ENCODE measurements around the gene OR5L1.

Gene OR5L1

DNA sequence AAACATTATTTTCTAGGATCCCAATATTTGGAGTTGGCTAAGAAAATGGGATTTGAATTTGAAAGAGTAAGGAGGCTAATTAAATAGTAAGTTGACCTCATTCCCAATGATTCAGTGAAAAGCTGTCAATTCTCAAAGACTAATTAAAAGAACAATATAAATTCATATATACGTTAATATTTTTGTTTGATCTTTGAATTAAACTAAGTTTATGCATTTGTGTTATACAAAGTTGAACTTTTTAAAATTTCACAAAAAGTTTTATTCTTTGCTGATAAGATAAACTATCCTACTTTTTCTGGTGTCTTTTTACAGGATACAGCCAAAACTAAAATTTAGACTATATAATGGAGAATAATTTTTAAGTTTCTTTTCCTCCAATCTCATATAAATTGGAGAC, at the start of gene OR5L1:
OR5L1 (plus strand) TSS at position 301 of the 400 bp plus-strand sequence. CDS start 100 bp downstream, outside the sequence.
- in situ Hi-C loops (cut with MboI; ENCODE audit: low sequenced_read_pairs) = no loop called here

DNA sequence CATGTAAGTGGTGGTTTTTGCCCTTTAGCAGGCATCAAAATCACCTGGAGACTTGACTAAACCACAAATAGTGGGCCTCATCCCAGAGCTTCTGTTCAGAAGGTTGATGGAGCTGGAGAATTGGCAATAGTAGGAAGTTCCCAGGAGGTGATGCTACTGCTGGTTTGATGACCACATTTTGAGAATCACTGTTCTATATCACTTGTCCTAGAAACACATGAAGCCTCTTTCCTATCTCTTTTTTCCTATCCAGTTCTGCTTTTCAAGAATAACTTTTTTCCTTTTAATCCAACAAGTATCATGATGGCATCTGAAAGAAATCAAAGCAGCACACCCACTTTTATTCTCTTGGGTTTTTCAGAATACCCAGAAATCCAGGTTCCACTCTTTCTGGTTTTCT, 38.0 kb upstream of the OR5L1 start, which contains the start of gene OR5D13:
OR5D13 (plus strand) TSS at position 301 of the 400 bp plus-strand sequence; CDS start at position 301, 0 bp downstream.
- in situ Hi-C loops (cut with MboI; ENCODE audit: low sequenced_read_pairs) = no loop called here

DNA sequence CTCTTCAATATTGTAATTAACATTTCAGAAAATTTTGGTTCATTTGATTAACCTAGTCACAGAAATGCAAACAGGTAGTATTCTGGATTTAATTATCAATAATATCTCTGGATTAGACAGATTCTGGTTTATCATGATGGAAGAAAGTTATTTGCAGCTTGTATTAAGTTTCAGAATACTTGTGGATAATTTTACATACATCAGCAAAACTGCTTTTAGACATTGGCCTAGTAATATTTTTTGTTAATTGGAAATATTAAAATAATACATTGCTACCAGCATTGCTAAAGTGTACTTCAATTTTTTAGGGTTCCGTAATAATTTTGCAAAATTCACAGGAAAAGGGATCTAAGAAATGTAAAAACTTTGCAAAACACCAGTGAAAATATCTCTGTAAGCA, 19.6 kb upstream of the OR5L1 start:
- in situ Hi-C loops (cut with MboI; ENCODE audit: low sequenced_read_pairs) = no loop called here

DNA sequence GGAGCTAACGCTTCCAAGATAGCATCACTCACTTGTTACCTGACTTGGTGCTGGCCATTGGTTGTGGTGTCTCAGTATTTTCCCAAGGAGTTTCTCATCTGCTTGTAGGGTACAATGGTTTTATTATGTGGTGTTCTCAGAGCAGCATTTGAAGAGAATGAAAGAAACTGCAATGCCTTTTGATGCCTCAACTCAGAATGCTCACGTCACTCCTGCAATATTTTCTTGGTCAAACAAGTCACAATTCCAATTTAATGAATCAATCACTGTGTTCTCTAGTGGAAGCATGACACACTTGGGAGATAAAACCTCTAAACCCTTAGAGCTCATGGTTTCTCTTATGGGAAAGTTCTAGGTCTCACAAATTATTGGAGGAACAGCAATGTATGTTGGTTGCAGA, 17.8 kb upstream of the OR5L1 start:
- in situ Hi-C loops (cut with MboI; ENCODE audit: low sequenced_read_pairs) = no loop called here

- in situ Hi-C loops (cut with MboI; ENCODE audit: low sequenced_read_pairs) = no loop called here
Observed at GRCh38 chr11:55795256-55795655, 15.9 kb upstream of the OR5L1 start, which contains the start of gene OR5D14. TSS of gene OR5D14 (plus strand) at chr11:55795556. CDS start at chr11:55795556, 0 bp downstream.

GRCh38 chr11:55806248-55806647, 4.9 kb upstream of the OR5L1 start:
- in situ Hi-C loops (cut with MboI; ENCODE audit: low sequenced_read_pairs) = no loop called here

DNA sequence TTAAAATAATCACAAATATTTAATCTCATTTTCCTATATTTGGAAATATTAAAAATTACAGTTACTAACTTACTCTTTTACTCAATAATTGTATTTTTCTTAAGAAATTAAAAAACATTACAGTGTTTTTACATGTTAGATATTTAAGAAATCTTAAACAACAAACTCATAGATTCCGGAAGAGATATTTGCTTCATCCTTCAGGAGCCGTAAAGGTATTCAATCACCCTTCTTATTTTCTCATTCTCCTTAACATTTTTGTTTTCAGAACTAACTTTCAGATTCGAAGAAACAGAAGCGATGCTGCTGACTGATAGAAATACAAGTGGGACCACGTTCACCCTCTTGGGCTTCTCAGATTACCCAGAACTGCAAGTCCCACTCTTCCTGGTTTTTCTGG, 8.2 kb downstream of the OR5L1 start, which contains the start of gene OR5D18:
OR5D18 (plus strand) TSS at position 301 of the 400 bp plus-strand sequence; CDS start at position 301, 0 bp downstream.
- in situ Hi-C loops (cut with MboI; ENCODE audit: low sequenced_read_pairs) = no loop called here

GRCh38 chr11:55826919-55827318, 15.8 kb downstream of the OR5L1 start, which contains the start of gene OR5L2:
TSS of gene OR5L2 (plus strand) at chr11:55827219. CDS start at chr11:55827219, 0 bp downstream.
- in situ Hi-C loops (cut with MboI; ENCODE audit: low sequenced_read_pairs) = no loop called here

DNA sequence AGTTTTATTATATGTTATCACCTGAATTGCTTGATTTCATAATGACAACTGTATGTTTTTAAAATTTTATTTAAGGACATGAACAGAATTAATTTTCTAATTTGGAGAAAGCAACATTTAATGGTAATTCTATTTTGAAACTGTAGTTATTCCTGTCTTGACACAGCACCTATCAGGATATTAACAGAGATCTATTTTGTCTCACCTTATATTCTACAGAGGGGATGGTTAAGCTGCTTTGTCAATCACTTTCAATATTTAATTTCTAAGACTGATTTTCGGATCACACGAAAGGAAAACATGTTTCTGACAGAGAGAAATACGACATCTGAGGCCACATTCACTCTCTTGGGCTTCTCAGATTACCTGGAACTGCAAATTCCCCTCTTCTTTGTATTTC, 27.3 kb downstream of the OR5L1 start, which contains the start of gene OR5D16:
OR5D16 (plus strand) TSS at position 301 of the 400 bp plus-strand sequence; CDS start at position 301, 0 bp downstream.
- in situ Hi-C loops (cut with MboI; ENCODE audit: low sequenced_read_pairs) = no loop called here

GRCh38 chr11:55847453-55847852, 36.3 kb downstream of the OR5L1 start:
- in situ Hi-C loops (cut with MboI; ENCODE audit: low sequenced_read_pairs) = no loop called here

DNA sequence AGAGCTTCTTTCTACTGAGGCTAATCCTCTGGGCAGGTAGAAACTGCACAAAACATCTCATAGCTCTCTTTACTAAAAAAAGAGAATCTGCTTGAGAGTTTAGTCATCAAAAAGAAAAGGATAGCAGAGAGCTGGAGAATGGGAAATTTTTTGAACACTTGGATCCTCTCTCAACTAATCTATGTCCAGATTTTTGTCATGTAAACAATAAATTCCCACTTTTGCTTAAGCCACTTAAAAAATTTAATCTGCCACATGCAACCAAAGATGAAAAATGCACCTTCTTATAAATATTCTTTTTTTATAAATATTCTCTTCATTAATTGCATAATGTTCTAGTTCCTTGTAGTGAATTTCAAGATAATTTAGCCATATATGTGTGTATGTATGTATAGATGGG, 37.9 kb downstream of the OR5L1 start:
- in situ Hi-C loops (cut with MboI; ENCODE audit: low sequenced_read_pairs) = no loop called here

GRCh38 chr11:55852141-55852540, 41.0 kb downstream of the OR5L1 start:
- in situ Hi-C loops (cut with MboI; ENCODE audit: low sequenced_read_pairs) = no loop called here

DNA sequence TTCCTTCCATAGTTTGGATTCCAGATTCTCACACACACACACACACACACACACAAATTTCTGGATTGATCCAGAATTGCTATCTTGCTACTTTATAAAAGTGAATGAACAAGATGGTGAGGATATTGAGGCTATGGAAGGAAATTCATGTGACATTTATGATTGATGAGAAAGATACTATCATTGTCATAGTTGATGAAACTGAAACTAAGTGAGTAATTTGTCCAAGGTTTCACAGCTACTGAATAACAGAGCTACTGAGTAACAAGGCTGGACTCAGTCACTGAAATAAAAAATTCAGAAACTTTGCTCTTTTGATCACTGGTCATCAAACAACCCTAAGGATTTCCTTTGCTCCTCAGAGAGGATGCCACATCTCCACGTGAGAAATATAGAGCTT, 43.5 kb downstream of the OR5L1 start:
- in situ Hi-C loops (cut with MboI; ENCODE audit: low sequenced_read_pairs) = no loop called here
